ENCODE results near the gene APOE. TPM values are rescaled to one million over a fixed set of nuclear protein-coding genes. Genes with fewer than 3 reads are reported as not detected.
"Not testable (repeated sequence)": the region's sequence is repeated elsewhere in the genome, so short reads cannot be mapped to it uniquely, and the experiment has no call there.

APOE gene
- total and polyA plus RNA-seq, 12 donors = 6.0 to 77.8 (median 23.9) TPM

DNA sequence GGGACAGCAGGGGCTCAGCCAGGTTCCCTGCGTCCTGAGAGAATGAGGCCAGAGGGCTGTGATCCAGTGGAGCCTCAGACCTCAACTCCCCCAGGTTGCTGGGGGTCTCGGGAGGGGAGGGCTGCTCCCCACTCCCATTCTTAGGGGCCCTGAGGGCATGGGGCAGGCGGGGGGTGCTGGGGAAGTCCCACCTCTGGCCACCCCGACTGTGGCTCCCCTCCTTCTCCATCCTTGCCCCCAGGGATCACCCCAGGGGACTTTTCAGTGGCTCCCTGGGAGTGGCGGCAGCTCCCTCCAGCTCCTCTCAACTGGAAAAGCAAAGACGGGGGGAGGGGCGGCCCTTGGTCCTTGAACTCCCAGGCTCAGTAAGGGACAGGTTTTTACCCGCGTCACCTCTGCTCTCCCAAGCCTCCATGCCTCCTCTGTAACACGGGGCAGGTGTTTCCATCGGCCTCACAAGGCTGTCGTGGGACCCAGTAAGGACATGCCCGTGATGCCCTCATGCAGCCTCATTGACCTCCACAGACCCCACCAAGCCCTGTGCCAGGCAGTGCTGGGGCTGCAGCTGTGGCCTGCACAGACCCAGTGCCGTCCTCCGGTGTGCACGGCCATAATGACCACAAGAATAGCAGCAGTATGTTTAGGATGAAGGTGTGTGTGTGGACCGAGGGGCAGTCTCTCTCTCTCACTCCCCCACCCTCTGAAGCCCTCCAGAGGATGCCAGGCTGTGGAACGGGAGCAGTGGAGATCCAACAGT is 26.1 kb upstream of the APOE start:
- intact Hi-C loops (cut with DNase I) = no loop called here
- H3K4me1 ChIP-seq = peaks cover 0 to 30% (median 9%) of the 10 kb centered on the region in 9 donors
- H3K9me3 ChIP-seq = no peaks in the 10 kb centered on the region
- ATAC-seq (no peak), DNase-seq (no peak)
- peak overlapping the region in 2 of 10 donors; percentile 16 to 36 for H3K27ac ChIP-seq
- H3K36me3 ChIP-seq = peaks cover 0 to 82% (median 25%) of the 10 kb centered on the region in 9 donors
- WGBS, 2 donors = 77% methylated on average over 18 of the region's 18 CpGs
- no peaks in the 10 kb centered on the region for H3K27me3 ChIP-seq
- TF ChIP-seq, protein P1, sequence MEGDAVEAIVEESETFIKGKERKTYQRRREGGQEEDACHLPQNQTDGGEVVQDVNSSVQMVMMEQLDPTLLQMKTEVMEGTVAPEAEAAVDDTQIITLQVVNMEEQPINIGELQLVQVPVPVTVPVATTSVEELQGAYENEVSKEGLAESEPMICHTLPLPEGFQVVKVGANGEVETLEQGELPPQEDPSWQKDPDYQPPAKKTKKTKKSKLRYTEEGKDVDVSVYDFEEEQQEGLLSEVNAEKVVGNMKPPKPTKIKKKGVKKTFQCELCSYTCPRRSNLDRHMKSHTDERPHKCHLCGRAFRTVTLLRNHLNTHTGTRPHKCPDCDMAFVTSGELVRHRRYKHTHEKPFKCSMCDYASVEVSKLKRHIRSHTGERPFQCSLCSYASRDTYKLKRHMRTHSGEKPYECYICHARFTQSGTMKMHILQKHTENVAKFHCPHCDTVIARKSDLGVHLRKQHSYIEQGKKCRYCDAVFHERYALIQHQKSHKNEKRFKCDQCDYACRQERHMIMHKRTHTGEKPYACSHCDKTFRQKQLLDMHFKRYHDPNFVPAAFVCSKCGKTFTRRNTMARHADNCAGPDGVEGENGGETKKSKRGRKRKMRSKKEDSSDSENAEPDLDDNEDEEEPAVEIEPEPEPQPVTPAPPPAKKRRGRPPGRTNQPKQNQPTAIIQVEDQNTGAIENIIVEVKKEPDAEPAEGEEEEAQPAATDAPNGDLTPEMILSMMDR (IDR thresholded peaks at IDR 0.05) = no peak
- H3K4me3 ChIP-seq = no peak overlapping the region

DNA sequence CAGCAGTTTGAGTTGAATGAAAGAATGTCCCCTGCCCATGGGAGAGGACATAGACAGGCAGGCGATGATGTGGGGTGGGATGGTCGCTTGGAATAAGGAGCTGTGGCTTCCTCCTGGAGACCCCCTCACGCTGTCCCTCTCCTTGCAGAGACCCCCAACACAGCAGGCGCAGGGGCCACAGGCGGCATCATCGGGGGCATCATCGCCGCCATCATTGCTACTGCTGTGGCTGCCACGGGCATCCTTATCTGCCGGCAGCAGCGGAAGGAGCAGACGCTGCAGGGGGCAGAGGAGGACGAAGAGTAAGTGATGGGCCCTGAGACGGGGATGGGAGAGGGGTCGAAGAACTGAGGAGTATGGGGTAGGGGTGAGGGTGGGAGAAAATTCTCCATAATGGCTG is 23.5 kb upstream of the APOE start:
- Histone ChIP-seq H3K27ac (no peak overlapping the region), H3K36me3 (peaks cover 0 to 82% (median 12%) of the 10 kb centered on the region in 9 donors), H3K4me3 (no peak overlapping the region), H3K9me3 (no peaks in the 10 kb centered on the region), H3K27me3 (no peaks in the 10 kb centered on the region), H3K4me1 (peaks cover 0 to 9% (median 0%) of the 10 kb centered on the region in 9 donors)
- TF ChIP-seq, protein P1 (IDR thresholded peaks at IDR 0.05) = no peak
- 89% methylated on average over 15 of the region's 15 CpGs for WGBS, 2 donors
- DNase-seq (no peak), ATAC-seq (no peak)
- intact Hi-C loops (cut with DNase I) = no loop called here

DNA sequence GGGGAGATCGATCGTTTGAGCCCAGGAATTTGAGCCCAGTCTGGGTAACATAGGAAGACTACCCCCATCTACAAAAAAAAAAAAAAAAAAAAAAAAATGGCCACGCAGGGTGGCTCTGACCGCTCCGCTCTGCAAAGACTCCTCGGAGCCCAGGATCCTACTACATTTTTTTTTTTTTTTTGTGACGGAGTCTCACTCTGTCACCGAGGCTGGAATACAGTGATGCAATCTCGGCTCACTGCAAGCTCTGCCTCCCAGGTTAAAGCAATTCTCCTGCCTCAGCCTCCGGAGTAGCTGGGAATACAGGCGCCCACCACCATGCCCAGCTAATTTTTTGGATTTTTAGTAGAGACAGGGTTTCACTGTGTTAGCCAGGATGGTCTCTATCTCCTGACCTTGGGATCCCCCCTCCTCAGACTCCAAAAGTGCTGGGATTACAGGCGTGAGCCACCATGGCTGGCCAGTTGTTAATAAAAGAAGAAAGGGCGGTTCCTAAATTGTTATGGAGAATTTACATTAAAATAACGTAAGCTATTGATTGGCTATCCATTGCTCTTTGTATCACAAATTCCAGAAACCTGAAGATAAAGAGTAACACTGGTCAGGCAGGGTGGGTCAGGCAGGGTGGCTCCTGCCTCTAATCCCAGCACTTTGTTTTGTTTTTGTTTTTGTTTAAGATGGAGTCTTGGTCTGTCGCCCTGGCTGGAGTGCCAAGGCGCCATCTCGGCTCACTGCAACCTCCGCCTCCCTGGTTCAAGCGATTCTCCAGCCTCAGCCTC is 22.8 kb upstream of the APOE start:
- H3K9me3 ChIP-seq; H3K27ac ChIP-seq; ATAC-seq; H3K27me3 ChIP-seq; H3K4me3 ChIP-seq; DNase-seq; intact Hi-C loops (cut with DNase I); H3K4me1 ChIP-seq: not testable (repeated sequence)
- 90 to 95% methylated on average over 19 of the region's 19 CpGs for WGBS, 2 donors
- H3K36me3 ChIP-seq = peaks cover 0 to 82% (median 11%) of the 10 kb centered on the region in 9 donors

DNA sequence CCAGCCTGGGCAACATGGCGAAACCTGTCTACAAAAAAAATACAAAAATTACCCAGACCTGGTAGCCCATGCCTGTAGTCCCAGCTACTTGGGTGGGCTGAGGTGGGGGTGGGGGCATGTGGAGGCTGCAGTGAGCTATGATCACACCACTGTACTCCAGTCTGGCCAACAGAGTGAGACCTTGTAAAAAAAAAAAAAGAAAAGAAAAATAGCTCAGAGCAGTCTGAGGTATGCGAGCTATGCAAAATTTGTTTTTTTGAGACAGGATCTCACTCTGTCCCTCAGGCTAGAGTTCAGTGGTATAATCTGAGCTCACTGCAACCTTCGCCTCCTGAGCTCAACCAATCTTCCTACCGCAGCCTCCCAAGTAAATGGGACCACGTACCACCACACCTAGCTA is 21.7 kb upstream of the APOE start:
- Histone ChIP-seq H3K36me3 (peaks cover 0 to 82% (median 17%) of the 10 kb centered on the region in 9 donors), H3K9me3 (no peaks in the 10 kb centered on the region), H3K4me3 (no peak overlapping the region), H3K27me3 (no peaks in the 10 kb centered on the region), H3K27ac (no peak overlapping the region), H3K4me1 (peaks cover 0 to 9% (median 0%) of the 10 kb centered on the region in 9 donors)
- intact Hi-C loops (cut with DNase I) = no loop called here
- 90 to 97% methylated on average over 5 of the region's 5 CpGs for WGBS, 2 donors
- TF ChIP-seq, protein P1 (IDR thresholded peaks at IDR 0.05) = no peak
- no peak for ATAC-seq
- DNase-seq = no peak
